ENCODE results near the gene STIMATE. TPM values are rescaled to one million over a fixed set of nuclear protein-coding genes. Genes with fewer than 3 reads are reported as not detected.

Gene STIMATE
- total and polyA plus RNA-seq, 3 donors from 2014 or later, result 16.7 to 42.9 (median 33.2) TPM

- TF ChIP-seq CTCF (IDR thresholded peaks at IDR 0.05), result no peak
- no peak for TF ChIP-seq POLR2A (IDR thresholded peaks at IDR 0.05)
- no peaks in the 10 kb centered on the region for H3K27me3 ChIP-seq
- no peaks in the 10 kb centered on the region for H3K4me1 ChIP-seq
- 79 to 85% methylated on average over 16 of the region's 16 CpGs for WGBS, 2 donors
- H3K4me3 ChIP-seq, result no peak within 1 kb of the TSS
- H3K9me3 ChIP-seq, result no peaks in the 10 kb centered on the region
- H3K27ac ChIP-seq, result no peak within 1 kb of the TSS
- DNase-seq, result no peak
- no peaks in the 10 kb centered on the region for H3K36me3 ChIP-seq (ENCODE audit: low read depth, missing control alignments)
- intact Hi-C loops (cut with DNase I; ENCODE audit: low total_unique reads), result no loop called here
Observed at GRCh38 chr3:52830535-52831258, 66.7 kb downstream of the STIMATE start, which contains the start of gene ITIH4. Gene ITIH4, minus strand, starts transcription at chr3:52830672. Its CDS starts 30 bp downstream, at chr3:52830642.

- TF ChIP-seq POLR2A (IDR thresholded peaks at IDR 0.05), result no peak
- TF ChIP-seq CTCF (IDR thresholded peaks at IDR 0.05), result no peak
- H3K4me3 ChIP-seq, result no peak overlapping the region
- intact Hi-C loops (cut with DNase I; ENCODE audit: low total_unique reads), result no loop called here
- H3K36me3 ChIP-seq (ENCODE audit: low read depth, missing control alignments), result no peaks in the 10 kb centered on the region
- no peak overlapping the region for H3K27ac ChIP-seq
- no peaks in the 10 kb centered on the region for H3K27me3 ChIP-seq
- no peak for DNase-seq
- WGBS, 2 donors, result 93 to 100% methylated on average over 5 to 10 of the region's 10 CpGs
- no peaks in the 10 kb centered on the region for H3K4me1 ChIP-seq
- no peaks in the 10 kb centered on the region for H3K9me3 ChIP-seq
Observed at GRCh38 chr3:52829906-52830463, 67.4 kb downstream of the STIMATE start.

- no peaks in the 10 kb centered on the region for H3K27me3 ChIP-seq
- H3K27ac ChIP-seq, result no peak overlapping the region
- no peak for TF ChIP-seq POLR2A (IDR thresholded peaks at IDR 0.05)
- TF ChIP-seq CTCF (IDR thresholded peaks at IDR 0.05), result no peak
- WGBS, 2 donors, result 95 to 100% methylated on average over 2 to 3 of the region's 3 CpGs
- no peak overlapping the region for H3K4me3 ChIP-seq
- H3K36me3 ChIP-seq (ENCODE audit: low read depth, missing control alignments), result no peaks in the 10 kb centered on the region
- no peaks in the 10 kb centered on the region for H3K4me1 ChIP-seq
- H3K9me3 ChIP-seq, result no peaks in the 10 kb centered on the region
- no peak for DNase-seq
- intact Hi-C loops (cut with DNase I; ENCODE audit: low total_unique reads), result no loop called here
Observed at GRCh38 chr3:52829482-52829881, 67.9 kb downstream of the STIMATE start.

- Histone ChIP-seq H3K9me3 (no peaks in the 10 kb centered on the region), H3K27ac (no peak overlapping the region), H3K27me3 (no peaks in the 10 kb centered on the region), H3K36me3 (ENCODE audit: low read depth, missing control alignments) (no peaks in the 10 kb centered on the region), H3K4me1 (no peaks in the 10 kb centered on the region), H3K4me3 (no peak overlapping the region)
- no peak for TF ChIP-seq CTCF (IDR thresholded peaks at IDR 0.05)
- TF ChIP-seq POLR2A (IDR thresholded peaks at IDR 0.05), result no peak
- intact Hi-C loops (cut with DNase I; ENCODE audit: low total_unique reads), result no loop called here
- DNase-seq, result no peak
- WGBS, 2 donors, result 69 to 70% methylated on average over 8 to 10 of the region's 10 CpGs
Observed at GRCh38 chr3:52827866-52828376, 69.4 kb downstream of the STIMATE start.
